OCI-LY3 (cell line): Measurements from ENCODE around the gene GLIS1.

ENCODE experiments used
- H2AFZ ChIP-seq: fragments of 200-600, 300-600 bp; shearing (Covaris generic); 2 replicates; pipeline ENCODE4 v1.6.0; 2014; ENCODE audit warnings: antibody characterized with exemption, low read depth, low read length
- H3K27ac ChIP-seq: fragments of 200-600, 300-600 bp; sonication (generic); 2 replicates; pipeline ENCODE4 v1.5.1; 2014; ENCODE audit warnings: mild to moderate bottlenecking, low read length, moderate library complexity, mixed read lengths
- H3K27me3 ChIP-seq: fragments of 200-600, 300-600 bp; sonication (generic); 2 replicates; pipeline ENCODE4 v1.6.1; 2014; ENCODE audit warnings: low read depth, low read length, mixed read lengths
- H3K36me3 ChIP-seq: fragments of 200-600, 300-600 bp; sonication (generic); replicated peaks from 2 replicates; pipeline ENCODE3; 2014; ENCODE audit warnings: low read depth, low read length, mixed read lengths
- H3K4me1 ChIP-seq: fragments of 300-600, 200-600 bp; sonication (generic); 2 replicates; pipeline ENCODE4 v1.6.1; 2014; ENCODE audit warnings: low read length, mixed read lengths
- H3K4me2 ChIP-seq: fragments of 200-600, 300-600 bp; sonication (generic); 2 replicates; pipeline ENCODE4 v1.6.1; 2014; ENCODE audit warnings: low read length, mixed read lengths
- H3K4me3 ChIP-seq: fragments of 300-600, 200-600 bp; sonication (generic); 2 replicates; pipeline ENCODE4 v1.5.1; 2014; ENCODE audit warnings: antibody characterized with exemption, mild to moderate bottlenecking, low read length, moderate library complexity
- H3K79me2 ChIP-seq: fragments of 300-600, 200-600 bp; shearing (Covaris generic); 2 replicates; pipeline ENCODE4 v1.6.1; 2014; ENCODE audit warnings: mild to moderate bottlenecking, low read length, mixed read lengths
- H3K9ac ChIP-seq: fragments of 300-600, 200-600 bp; shearing (Covaris generic); 2 replicates; pipeline ENCODE4 v1.6.0; 2014; ENCODE audit warnings: mild to moderate bottlenecking, low read length, moderate library complexity
- H3K9me3 ChIP-seq: fragments of 200-600, 300-600 bp; shearing (Covaris generic); 2 replicates; pipeline ENCODE4 v1.6.1; 2014; ENCODE audit warnings: low read length, mixed read lengths; ENCODE audit not compliant: insufficient read depth
- H4K20me1 ChIP-seq: fragments of 200-600, 300-600 bp; sonication (generic); 2 replicates; pipeline ENCODE4 v1.6.1; 2016; ENCODE audit warnings: low read length, mixed read lengths; ENCODE audit not compliant: insufficient read depth
- CTCF ChIP-seq: fragments of 200-600, 300-600 bp; sonication (generic); IDR thresholded peaks from 2 replicates; pipeline ENCODE4 v1.5.1; 2014; ENCODE audit warnings: antibody characterized with exemption, low read length, low read depth
- EZH2phosphoT487 ChIP-seq: fragments of 200-600 bp; shearing (Covaris generic); IDR thresholded peaks from 2 replicates; pipeline ENCODE4 v1.6.1; 2018; ENCODE audit warnings: antibody characterized with exemption, mixed run types, low read depth

The GLIS1 gene

GRCh38 chr1:53731779-53732305, 7.1 kb downstream of the GLIS1 start:
- Histone ChIP-seq H3K36me3 (no peaks in the 10 kb centered on the region), H3K79me2 (no peaks in the 10 kb centered on the region), H3K27ac (no peak overlapping the region), H3K9me3 (no peaks in the 10 kb centered on the region), H3K4me1 (no peaks in the 10 kb centered on the region), H4K20me1 (no peaks in the 10 kb centered on the region), H3K9ac (no peak overlapping the region), H3K4me2 (no peak overlapping the region), H3K4me3 (no peak overlapping the region), H3K27me3 (no peaks in the 10 kb centered on the region), H2AFZ (no peak overlapping the region)
- no peak for TF ChIP-seq CTCF
- no peak for TF ChIP-seq EZH2phosphoT487

DNA sequence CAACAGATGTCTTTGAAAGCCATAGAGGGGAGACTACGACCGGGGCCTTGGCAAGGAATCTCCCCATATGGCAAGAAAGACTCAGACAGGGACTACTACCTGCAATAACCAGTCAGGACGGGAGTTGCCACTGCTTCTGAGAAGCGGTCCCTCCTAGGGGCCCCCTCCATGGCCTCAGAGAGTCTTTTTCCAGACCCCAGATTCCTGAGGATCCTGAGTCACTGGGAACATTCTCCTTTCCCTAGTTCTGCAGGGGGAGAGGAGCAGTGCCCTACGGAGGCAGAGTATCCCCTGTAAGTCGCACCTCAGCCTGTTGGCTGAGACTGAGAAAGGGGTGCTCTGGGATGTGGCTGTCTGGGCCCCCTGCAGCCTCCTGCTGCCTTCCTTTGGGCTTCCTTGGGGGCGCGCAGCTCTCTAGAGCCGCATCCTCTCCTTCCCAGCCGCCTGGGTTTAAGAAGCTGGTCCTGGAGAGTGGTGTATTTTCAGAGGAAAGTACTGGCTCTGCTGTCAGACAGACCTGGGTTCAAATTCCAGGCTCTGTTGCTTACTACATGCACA, 7.8 kb downstream of the GLIS1 start:
- H3K9me3 ChIP-seq, result no peaks in the 10 kb centered on the region
- H4K20me1 ChIP-seq, result no peaks in the 10 kb centered on the region
- no peak for TF ChIP-seq EZH2phosphoT487
- TF ChIP-seq CTCF, result no peak
- H3K4me2 ChIP-seq, result no peak overlapping the region
- no peak overlapping the region for H3K9ac ChIP-seq
- H3K27ac ChIP-seq, result no peak overlapping the region
- no peak overlapping the region for H2AFZ ChIP-seq
- H3K79me2 ChIP-seq, result no peaks in the 10 kb centered on the region
- H3K27me3 ChIP-seq, result no peaks in the 10 kb centered on the region
- H3K4me3 ChIP-seq, result no peak overlapping the region
- H3K4me1 ChIP-seq, result no peaks in the 10 kb centered on the region
- H3K36me3 ChIP-seq, result no peaks in the 10 kb centered on the region

DNA sequence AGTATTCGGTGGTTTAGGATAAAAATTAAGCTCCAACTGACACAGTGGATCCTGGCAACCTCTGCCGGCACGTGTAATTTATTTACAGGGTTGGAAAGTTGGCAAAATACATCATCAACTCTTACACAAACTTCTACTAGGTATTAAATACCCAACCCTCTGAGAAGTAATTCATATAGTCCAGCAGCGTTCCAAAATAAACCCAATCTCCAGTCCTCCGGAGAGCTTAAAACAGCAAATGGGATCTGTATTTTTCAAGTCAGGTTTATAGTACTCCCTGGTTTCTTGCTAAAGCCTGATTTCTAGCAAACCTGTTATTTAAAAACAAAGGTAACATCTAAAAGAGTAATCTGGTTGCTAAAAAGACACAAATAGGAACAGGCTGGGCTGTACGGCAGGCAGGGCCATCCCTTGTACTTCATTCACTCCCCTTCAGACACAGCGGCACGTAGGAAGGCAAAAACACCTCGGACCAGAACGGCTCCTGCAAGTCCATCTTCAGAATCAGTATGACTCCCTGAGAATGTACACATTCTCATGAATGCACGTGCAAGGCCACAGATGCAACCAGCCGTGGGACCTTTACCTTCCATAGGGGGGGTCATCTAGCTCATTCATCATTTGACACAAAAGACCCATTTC, 8.6 kb downstream of the GLIS1 start:
- H3K4me1 ChIP-seq, result no peaks in the 10 kb centered on the region
- H3K79me2 ChIP-seq, result no peaks in the 10 kb centered on the region
- no peak overlapping the region for H3K27ac ChIP-seq
- TF ChIP-seq CTCF (no peak), EZH2phosphoT487 (no peak)
- H4K20me1 ChIP-seq, result no peaks in the 10 kb centered on the region
- H3K9ac ChIP-seq, result no peak overlapping the region
- H3K4me3 ChIP-seq, result no peak overlapping the region
- no peak overlapping the region for H2AFZ ChIP-seq
- no peaks in the 10 kb centered on the region for H3K9me3 ChIP-seq
- no peaks in the 10 kb centered on the region for H3K27me3 ChIP-seq
- no peaks in the 10 kb centered on the region for H3K36me3 ChIP-seq
- no peak overlapping the region for H3K4me2 ChIP-seq

- H3K79me2 ChIP-seq, result no peaks in the 10 kb centered on the region
- H4K20me1 ChIP-seq, result no peaks in the 10 kb centered on the region
- no peaks in the 10 kb centered on the region for H3K4me1 ChIP-seq
- H3K4me2 ChIP-seq, result no peak overlapping the region
- H3K27me3 ChIP-seq, result no peaks in the 10 kb centered on the region
- no peak overlapping the region for H3K9ac ChIP-seq
- H2AFZ ChIP-seq, result no peak overlapping the region
- no peak for TF ChIP-seq CTCF
- TF ChIP-seq EZH2phosphoT487, result no peak
- H3K36me3 ChIP-seq, result no peaks in the 10 kb centered on the region
- no peaks in the 10 kb centered on the region for H3K9me3 ChIP-seq
- H3K4me3 ChIP-seq, result no peak overlapping the region
- H3K27ac ChIP-seq, result no peak overlapping the region
Observed at GRCh38 chr1:53729456-53730223, 9.3 kb downstream of the GLIS1 start.
